Left ventricle myocardium inferior (tissue), 1 donor: ENCODE data around the gene SPINT3. TPM values are rescaled to one million over a fixed set of nuclear protein-coding genes. Genes with fewer than 3 reads are reported as not detected.

Experiments used
- DNase-seq: peaks from one replicate; pipeline ENCODE4 v3.0.0-alpha.2; 2020
- H3K27ac ChIP-seq: fragments of 200-600 bp; replicated peaks from 2 replicates; pipeline ENCODE4 v1.8.0; 2021
- H3K27me3 ChIP-seq: fragments of 200-600 bp; 2 replicates; pipeline ENCODE4 v1.8.0; 2021; ENCODE audit warnings: low read depth
- H3K36me3 ChIP-seq: fragments of 200-600 bp; 2 replicates; pipeline ENCODE4 v1.8.0; 2021
- H3K4me1 ChIP-seq: fragments of 200-600 bp; 2 replicates; pipeline ENCODE4 v1.8.0; 2021
- H3K4me3 ChIP-seq: fragments of 200-600 bp; 2 replicates; pipeline ENCODE4 v1.8.0; 2021; ENCODE audit warnings: mild to moderate bottlenecking, moderate library complexity
- H3K9me3 ChIP-seq: fragments of 200-600 bp; replicated peaks from 2 replicates; pipeline ENCODE4 v1.8.0; 2021
- CTCF ChIP-seq: fragments of 200-600 bp; IDR thresholded peaks from 2 replicates; pipeline ENCODE4 v1.8.0; 2021; ENCODE audit warnings: antibody characterized with exemption, mild to moderate bottlenecking, borderline replicate concordance
- intact Hi-C: fragments of 100-400 bp; cut with micrococcal nuclease; formaldehyde crosslinking; loops from one replicate; pipeline ENCODE4 v1.11.0; 2022
- total RNA-seq: library from RNA; stranded (reverse); fragmentation: NEBNext Ultra II Directional; extraction: Animal tissue kit (Norgen Biotek cat#: 25700); gene quantifications from one replicate; pipeline ENCODE4 v1.2.1, GENCODE V29; 2021
- donor health status: DM: no; HTN: yes; CAD: no; lungs with severe emphysema.

Gene SPINT3
- total RNA-seq, 1 donor from 2014 or later: not detected

- intact Hi-C loops: no loop called here
- H3K27me3 ChIP-seq: peaks cover 61% of the 10 kb centered on the region
- no peak overlapping the region for H3K27ac ChIP-seq
- peaks cover 6% of the 10 kb centered on the region for H3K9me3 ChIP-seq
- DNase-seq: no peak
- H3K36me3 ChIP-seq: no peaks in the 10 kb centered on the region
- H3K4me1 ChIP-seq: no peaks in the 10 kb centered on the region
- no peak for TF ChIP-seq CTCF
- H3K4me3 ChIP-seq: no peak overlapping the region
These were observed 33.0 kb upstream of the SPINT3 start for GRCh38 chr20:45548410-45548809.

GRCh38 chr20:45547206-45547770 is 31.9 kb upstream of the SPINT3 start, which contains the start of gene EPPIN:
TSS of gene EPPIN (minus strand) at chr20:45547401. CDS start at chr20:45547357, 44 bp downstream.
- Histone ChIP-seq H3K4me1 (no peaks in the 10 kb centered on the region), H3K27me3 (peaks cover 71% of the 10 kb centered on the region), H3K9me3 (peaks cover 5% of the 10 kb centered on the region), H3K36me3 (no peaks in the 10 kb centered on the region), H3K4me3 (no peak within 1 kb of the TSS), H3K27ac (no peak within 1 kb of the TSS)
- intact Hi-C loops: no loop called here
- TF ChIP-seq CTCF: no peak
- DNase-seq: no peak

- Histone ChIP-seq H3K27ac (no peak overlapping the region), H3K4me1 (no peaks in the 10 kb centered on the region), H3K4me3 (no peak overlapping the region), H3K36me3 (no peaks in the 10 kb centered on the region), H3K27me3 (peaks cover 85% of the 10 kb centered on the region), H3K9me3 (no peaks in the 10 kb centered on the region)
- intact Hi-C loops: no loop called here
- DNase-seq: no peak
- TF ChIP-seq CTCF: peak; percentile 31
These were observed 30.5 kb upstream of the SPINT3 start for GRCh38 chr20:45545754-45546453.

GRCh38 chr20:45545351-45545750 is 29.9 kb upstream of the SPINT3 start:
- Histone ChIP-seq H3K9me3 (no peaks in the 10 kb centered on the region), H3K36me3 (no peaks in the 10 kb centered on the region), H3K4me1 (no peaks in the 10 kb centered on the region), H3K27ac (no peak overlapping the region), H3K4me3 (no peak overlapping the region), H3K27me3 (peaks cover 90% of the 10 kb centered on the region)
- no peak for TF ChIP-seq CTCF
- intact Hi-C loops: no loop called here
- no peak for DNase-seq

GRCh38 chr20:45539382-45539781 is 24.0 kb upstream of the SPINT3 start, which contains the start of gene WFDC6:
TSS of gene WFDC6 (minus strand) at chr20:45539482. CDS start at chr20:45539407, 75 bp downstream.
- DNase-seq: no peak
- intact Hi-C loops: no loop called here
- no peaks in the 10 kb centered on the region for H3K4me1 ChIP-seq
- H3K27ac ChIP-seq: no peak within 1 kb of the TSS
- H3K9me3 ChIP-seq: no peaks in the 10 kb centered on the region
- TF ChIP-seq CTCF: no peak
- no peak within 1 kb of the TSS for H3K4me3 ChIP-seq
- no peaks in the 10 kb centered on the region for H3K36me3 ChIP-seq
- peaks cover 98% of the 10 kb centered on the region for H3K27me3 ChIP-seq
